GM21723 (cell line): ENCODE measurements around the gene PCNX3.

ENCODE experiments used
- ATAC-seq: cut with Tn5 transposase; IDR thresholded peaks from one replicate; pipeline ENCODE4 v1.9.1; 2021; ENCODE audit warnings: mild to moderate bottlenecking, moderate library complexity; ENCODE audit not compliant: unreplicated experiment

PCNX3 gene

DNA sequence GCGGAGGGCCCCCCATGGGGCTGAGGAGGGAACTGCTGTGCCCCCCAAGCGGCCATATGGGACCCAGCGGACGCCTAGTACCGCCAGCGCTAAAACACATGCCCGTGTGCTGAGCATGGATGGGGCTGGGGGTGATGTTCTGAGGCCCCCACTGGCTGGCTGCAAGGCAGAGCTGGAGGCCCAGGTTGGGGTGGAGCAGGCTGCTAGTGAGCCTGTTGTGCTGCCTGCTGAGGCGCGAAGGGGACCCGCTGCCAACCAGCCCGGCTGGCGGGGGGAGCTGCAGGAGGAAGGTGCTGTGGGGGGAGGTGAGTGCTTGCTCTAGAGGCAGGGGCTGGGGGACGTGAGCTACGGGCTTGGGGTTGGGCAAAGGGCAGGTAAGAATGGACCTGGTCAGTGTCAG lies 3.2 kb downstream of the PCNX3 start:
- no peak for ATAC-seq

DNA sequence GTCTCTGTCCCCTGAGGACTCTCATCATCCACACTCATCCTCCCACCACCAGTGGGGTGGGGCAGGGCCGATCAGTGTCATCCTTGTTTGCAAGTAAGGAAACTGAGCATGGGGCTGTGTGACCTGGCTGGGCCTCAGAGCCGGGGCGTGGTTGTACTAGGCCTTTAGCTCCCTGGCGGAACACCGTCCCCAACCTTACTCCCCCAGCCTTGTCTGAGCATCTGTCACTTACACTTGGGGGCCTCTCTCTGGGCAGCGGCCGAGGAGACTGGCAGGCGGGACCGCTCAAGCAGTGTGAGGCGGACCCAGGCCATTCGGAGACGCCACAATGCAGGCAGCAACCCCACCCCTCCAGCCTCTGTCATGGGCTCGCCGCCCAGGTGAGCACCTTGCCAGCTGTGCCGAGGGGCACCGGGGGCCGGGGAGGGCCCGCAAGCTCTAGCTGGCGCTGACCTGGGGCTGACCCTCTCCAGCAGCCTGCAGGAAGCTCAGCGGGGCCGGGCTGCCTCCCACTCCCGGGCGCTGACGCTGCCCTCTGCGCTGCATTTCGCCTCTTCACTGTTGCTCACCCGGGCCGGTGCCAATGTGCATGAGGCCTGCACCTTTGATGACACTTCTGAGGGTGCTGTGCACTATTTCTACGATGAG lies 3.8 kb downstream of the PCNX3 start:
- no peak for ATAC-seq

GRCh38 chr11:65620666-65621065 lies 5.1 kb downstream of the PCNX3 start:
- ATAC-seq, result no peak

DNA sequence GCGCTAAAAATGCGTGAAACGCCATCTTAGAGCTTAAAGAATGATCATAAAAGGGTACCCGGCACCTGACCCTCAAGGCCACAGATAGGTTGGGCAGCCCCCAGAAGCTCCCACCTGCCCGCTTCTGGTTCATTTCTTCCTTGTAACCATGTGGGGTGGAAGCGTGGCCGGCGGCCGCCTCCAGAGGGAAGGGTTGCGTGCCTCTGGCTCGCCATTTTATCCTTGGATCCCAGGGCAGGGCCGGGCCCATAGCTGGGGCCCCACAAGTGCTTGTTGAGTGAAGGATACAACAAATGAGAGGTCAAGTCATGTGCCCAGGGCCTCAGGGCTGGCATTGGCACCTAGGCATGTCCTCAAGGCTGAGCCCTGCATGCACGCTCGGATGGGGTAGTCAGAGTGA lies 5.9 kb downstream of the PCNX3 start:
- no peak for ATAC-seq

DNA sequence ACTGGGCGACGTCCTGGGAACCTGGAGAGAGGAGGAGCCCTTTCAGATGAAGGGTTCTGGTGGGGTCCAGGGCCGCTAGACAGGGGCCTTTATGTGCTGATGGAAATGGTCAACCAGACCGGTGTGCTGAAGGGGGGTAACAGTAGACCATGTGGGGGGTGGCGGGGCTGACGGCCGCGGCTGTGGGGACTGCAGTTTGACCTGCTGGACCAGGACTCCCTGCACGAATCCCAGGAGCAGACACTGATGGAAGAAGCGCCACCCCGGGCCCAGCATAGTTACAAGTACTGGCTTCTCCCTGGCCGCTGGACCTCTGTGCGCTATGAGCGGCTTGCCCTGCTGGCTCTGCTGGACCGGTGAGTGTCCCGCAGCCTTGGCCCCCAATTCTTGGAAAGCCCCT lies 6.4 kb downstream of the PCNX3 start:
- no peak for ATAC-seq

DNA sequence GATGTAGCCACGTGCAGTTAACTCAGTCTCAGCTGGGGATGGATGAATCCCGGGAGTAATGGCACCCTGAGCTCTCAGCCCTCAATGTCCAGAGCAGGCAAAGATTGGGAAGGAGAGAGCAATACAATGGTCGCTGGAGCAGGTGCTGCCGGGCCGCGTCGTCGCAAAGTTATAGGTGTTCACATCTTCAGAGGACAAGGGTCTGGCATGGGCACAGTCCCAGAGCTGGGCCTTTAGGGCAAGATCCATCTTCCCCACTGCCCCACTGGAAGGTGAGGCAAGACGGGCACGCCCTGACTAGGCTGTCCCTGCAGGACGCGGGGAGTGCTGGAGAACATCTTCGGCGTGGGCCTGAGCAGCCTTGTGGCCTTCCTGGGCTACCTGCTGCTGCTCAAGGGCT lies 7.6 kb downstream of the PCNX3 start:
- no peak for ATAC-seq

GRCh38 chr11:65623852-65624616 lies 8.5 kb downstream of the PCNX3 start:
- no peak for ATAC-seq

GRCh38 chr11:65624931-65625627 lies 9.5 kb downstream of the PCNX3 start:
- no peak for ATAC-seq

DNA sequence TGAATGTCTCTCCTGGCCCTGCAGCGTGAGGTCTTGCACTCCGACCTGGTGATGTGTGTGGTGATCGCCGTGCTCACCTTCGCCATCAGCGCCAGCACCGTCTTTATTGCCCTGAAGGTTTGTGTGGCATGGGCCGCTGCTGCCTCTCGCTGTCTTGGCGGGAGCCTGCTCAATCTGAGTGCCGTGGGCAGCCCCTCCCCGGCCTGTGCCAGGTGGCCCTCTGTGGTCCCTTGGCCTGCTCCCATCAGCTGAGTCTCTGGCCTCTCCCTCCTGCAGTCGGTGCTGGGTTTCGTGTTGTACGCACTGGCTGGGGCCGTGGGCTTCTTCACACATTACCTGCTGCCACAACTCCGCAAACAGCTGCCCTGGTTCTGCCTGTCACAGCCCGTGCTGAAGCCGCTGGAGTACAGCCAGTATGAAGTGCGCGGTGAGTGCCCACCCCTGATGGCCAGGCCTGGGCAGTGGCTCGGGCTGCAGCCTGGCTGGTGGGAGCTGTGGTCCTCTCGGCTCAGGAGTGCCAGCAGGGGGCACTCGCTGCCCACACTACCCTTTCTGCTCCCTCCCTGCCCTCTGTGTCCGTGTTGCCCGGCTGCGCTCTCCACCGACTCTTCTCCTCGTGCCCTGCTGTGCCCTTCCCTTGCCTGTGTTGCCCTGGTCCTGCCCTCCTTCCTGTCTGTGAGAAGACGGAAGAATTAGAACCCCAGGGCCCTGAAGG lies 10.2 kb downstream of the PCNX3 start:
- no peak for ATAC-seq

DNA sequence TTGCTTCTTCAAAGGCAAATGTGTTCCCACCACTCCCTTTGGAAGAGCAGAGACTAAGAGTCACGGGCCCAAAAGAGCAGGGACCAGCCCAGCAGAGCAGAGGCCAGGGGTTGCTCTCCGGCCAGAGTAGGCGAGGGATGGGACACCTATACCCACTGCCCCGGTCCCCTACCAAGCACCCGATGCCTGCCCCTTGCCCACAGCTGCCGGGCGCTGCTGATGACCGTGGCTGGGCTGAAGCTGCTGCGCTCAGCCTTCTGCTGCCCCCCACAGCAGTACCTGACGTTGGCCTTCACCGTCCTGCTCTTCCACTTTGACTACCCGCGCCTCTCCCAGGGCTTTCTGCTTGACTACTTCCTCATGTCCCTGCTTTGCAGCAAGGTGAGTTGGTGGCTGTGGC lies 11.6 kb downstream of the PCNX3 start:
- ATAC-seq, result no peak

GRCh38 chr11:65629579-65629978 lies 14.0 kb downstream of the PCNX3 start:
- ATAC-seq, result no peak

GRCh38 chr11:65630215-65630614 lies 14.6 kb downstream of the PCNX3 start:
- no peak for ATAC-seq

- ATAC-seq, result no peak
Observed at GRCh38 chr11:65633390-65634108, 18.0 kb downstream of the PCNX3 start.

DNA sequence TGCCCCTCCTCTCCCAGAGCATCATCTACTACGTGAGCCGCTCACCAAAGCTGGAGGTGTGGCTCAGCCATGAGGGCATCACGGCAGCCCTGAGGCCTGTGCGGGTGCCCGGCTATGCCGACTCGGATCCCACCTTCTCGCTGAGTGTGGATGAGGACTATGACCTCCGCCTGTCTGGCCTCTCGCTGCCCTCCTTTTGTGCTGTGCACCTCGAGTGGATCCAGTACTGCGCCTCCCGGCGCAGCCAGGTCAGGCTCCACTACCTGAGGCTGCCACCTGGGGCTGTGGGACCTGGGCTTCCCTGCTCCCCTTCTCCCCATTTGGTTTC lies 18.5 kb downstream of the PCNX3 start:
- ATAC-seq, result no peak

- no peak for ATAC-seq
Observed at GRCh38 chr11:65634440-65634839, 18.9 kb downstream of the PCNX3 start.

- no peak for ATAC-seq
Observed at GRCh38 chr11:65634905-65635731, 19.5 kb downstream of the PCNX3 start.

DNA sequence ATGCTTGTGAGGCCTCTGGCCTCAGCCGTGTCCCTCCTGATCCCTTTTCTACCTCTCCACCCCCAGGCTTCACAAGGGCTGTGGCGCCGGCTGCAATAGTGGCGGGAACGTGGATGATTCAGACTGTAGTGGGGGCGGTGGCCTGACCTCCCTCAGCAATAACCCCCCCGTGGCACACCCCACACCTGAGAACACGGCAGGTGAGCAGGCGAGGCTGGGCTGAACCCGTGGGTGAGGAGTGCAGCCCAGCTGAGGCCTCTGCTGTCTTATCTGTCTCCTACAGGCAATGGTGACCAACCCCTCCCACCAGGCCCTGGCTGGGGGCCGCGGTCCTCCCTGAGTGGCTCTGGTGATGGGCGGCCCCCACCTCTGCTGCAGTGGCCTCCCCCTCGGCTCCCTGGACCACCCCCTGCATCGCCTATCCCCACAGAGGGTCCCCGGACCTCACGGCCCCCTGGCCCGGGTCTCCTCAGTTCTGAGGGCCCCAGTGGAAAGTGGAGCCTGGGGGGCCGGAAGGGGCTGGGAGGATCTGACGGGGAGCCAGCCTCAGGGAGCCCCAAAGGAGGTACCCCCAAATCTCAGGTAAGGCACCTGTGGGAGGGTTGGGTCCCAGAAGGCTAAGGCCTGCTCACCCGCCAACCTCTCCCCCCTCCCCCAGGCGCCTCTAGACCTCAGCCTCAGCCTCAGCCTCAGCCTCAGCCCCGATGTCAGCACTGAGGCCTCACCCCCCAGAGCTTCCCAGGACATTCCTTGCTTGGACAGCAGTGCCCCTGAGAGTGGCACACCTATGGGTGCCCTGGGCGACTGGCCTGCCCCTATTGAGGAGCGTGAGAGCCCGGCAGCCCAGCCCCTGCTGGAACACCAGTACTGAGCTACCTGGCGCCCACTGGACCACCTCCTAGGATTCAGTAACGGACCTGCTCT lies 20.8 kb downstream of the PCNX3 start:
- no peak for ATAC-seq

- no peak for ATAC-seq
Observed at GRCh38 chr11:65637032-65637557, 21.5 kb downstream of the PCNX3 start.
